Astrocyte (in vitro differentiated cells and primary cell): ENCODE data around the gene RNASE1. TPM values are rescaled to one million over a fixed set of nuclear protein-coding genes. Genes with fewer than 3 reads are reported as not detected.

Experiments
- DNase-seq: peaks from one replicate; pipeline ENCODE4 v3.0.0-alpha.2; 2010; ENCODE audit warnings: low read depth
- FAIRE-seq: peaks from 2 replicates; lab custom pipeline; 2011; peaks lifted over from hg19 to GRCh38; lab: Jason Lieb, UNC
- H2AFZ ChIP-seq: 2 replicates; pipeline ENCODE4 v1.6.0; 2012; ENCODE audit warnings: low read depth, low read length, inconsistent platforms
- H3K27ac ChIP-seq: 2 replicates; pipeline ENCODE4 v1.5.1; 2011; ENCODE audit warnings: low read depth, low read length, inconsistent platforms
- H3K27me3 ChIP-seq: 2 replicates; pipeline ENCODE4 v1.6.0; 2011; ENCODE audit warnings: low read length, inconsistent platforms; ENCODE audit not compliant: insufficient read depth
- H3K36me3 ChIP-seq: 2 replicates; pipeline ENCODE4 v1.5.1; 2011; ENCODE audit warnings: low read length, inconsistent platforms; ENCODE audit not compliant: insufficient read depth
- H3K4me1 ChIP-seq: 2 replicates; pipeline ENCODE4 v1.5.1; 2011; ENCODE audit warnings: low read length, inconsistent platforms; ENCODE audit not compliant: insufficient read depth
- H3K4me2 ChIP-seq: 2 replicates; pipeline ENCODE4 v1.6.0; 2012; ENCODE audit warnings: low read length, inconsistent platforms
- H3K4me3 ChIP-seq: 2 replicates; pipeline ENCODE4 v1.5.1; 2011; ENCODE audit warnings: low read depth, mild to moderate bottlenecking, low read length, inconsistent platforms; ENCODE audit not compliant: insufficient read depth
- H3K79me2 ChIP-seq: 2 replicates; pipeline ENCODE4 v1.6.0; 2012; ENCODE audit warnings: mild to moderate bottlenecking, low read length, inconsistent platforms; ENCODE audit not compliant: insufficient read depth
- H3K9ac ChIP-seq: 2 replicates; pipeline ENCODE4 v1.6.0; 2012; ENCODE audit warnings: mild to moderate bottlenecking, low read length, inconsistent platforms
- H3K9me3 ChIP-seq: 2 replicates; pipeline ENCODE4 v1.5.1; 2012; ENCODE audit warnings: low read depth, mild to moderate bottlenecking, low read length, inconsistent platforms; ENCODE audit not compliant: insufficient read depth
- H4K20me1 ChIP-seq: 2 replicates; pipeline ENCODE4 v1.6.0; 2012; ENCODE audit warnings: low read length, inconsistent platforms; ENCODE audit not compliant: insufficient read depth
- H3K27ac Mint-ChIP-seq: one replicate; pipeline ENCODE4 v1.8.0; 2021; ENCODE audit warnings: mild to moderate bottlenecking, mixed read lengths; ENCODE audit not compliant: unreplicated experiment
- H3K27me3 Mint-ChIP-seq: one replicate; pipeline ENCODE4 v1.8.0; 2021; ENCODE audit warnings: low read depth, mixed read lengths; ENCODE audit not compliant: unreplicated experiment
- H3K36me3 Mint-ChIP-seq: one replicate; pipeline ENCODE4 v1.8.0; 2021; ENCODE audit warnings: low read depth, mixed read lengths; ENCODE audit not compliant: unreplicated experiment
- H3K4me1 Mint-ChIP-seq: one replicate; pipeline ENCODE4 v1.8.0; 2021; ENCODE audit warnings: low read depth, mixed read lengths; ENCODE audit not compliant: unreplicated experiment
- H3K4me3 Mint-ChIP-seq: one replicate; pipeline ENCODE4 v1.8.0; 2021; ENCODE audit warnings: mild to moderate bottlenecking, moderate library complexity, mixed read lengths; ENCODE audit not compliant: unreplicated experiment
- H3K9me3 Mint-ChIP-seq: one replicate; pipeline ENCODE4 v1.8.0; 2021; ENCODE audit warnings: mild to moderate bottlenecking, mixed read lengths; ENCODE audit not compliant: unreplicated experiment
- CTCF ChIP-seq: IDR thresholded peaks from 2 replicates; pipeline ENCODE4 v1.5.1; 2011; ENCODE audit warnings: low read depth, mild to moderate bottlenecking, inconsistent platforms, low read length, moderate library complexity; ENCODE audit not compliant: insufficient read depth
- EZH2 ChIP-seq: IDR thresholded peaks from 2 replicates; pipeline ENCODE4 v1.6.1; 2012; ENCODE audit warnings: mild to moderate bottlenecking, low read length, inconsistent platforms; ENCODE audit not compliant: insufficient read depth
- total RNA-seq: library from RNA; stranded (reverse); gene quantifications from 2 replicates; pipeline ENCODE4 v1.2.1, GENCODE V29; 2021

RNASE1 gene
- total RNA-seq, 1 donor from 2014 or later, result 4.7 TPM

GRCh38 chr14:20799892-20800544 is 2.6 kb downstream of the RNASE1 start:
- no peak for DNase-seq
- no peak for TF ChIP-seq EZH2
- TF ChIP-seq CTCF, result no peak

DNA sequence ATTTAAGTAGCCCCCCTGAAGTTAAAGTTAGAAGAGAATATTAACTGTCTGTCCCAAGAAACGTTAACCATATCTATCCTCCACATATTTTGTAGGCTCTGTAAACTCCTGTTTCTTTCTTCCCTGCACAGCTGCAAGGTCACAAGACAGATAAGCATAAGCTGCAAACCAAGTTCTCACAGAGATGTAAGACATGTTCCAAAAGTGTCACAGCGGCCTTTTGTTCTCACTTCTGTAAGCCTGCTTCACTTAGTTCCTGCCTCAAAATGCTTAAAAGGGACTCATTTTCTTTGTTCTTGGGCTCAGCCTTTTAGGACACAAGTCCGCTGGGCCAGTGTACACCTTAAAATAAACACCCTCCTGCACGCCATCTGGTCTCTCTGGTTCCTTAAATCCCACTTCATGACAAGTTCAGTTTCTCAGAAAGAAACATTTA is 3.2 kb downstream of the RNASE1 start:
- no peaks in the 10 kb centered on the region for H3K27me3 Mint-ChIP-seq
- DNase-seq (no peak), FAIRE-seq (no peak)
- no peaks in the 10 kb centered on the region for H3K36me3 Mint-ChIP-seq
- H3K79me2 ChIP-seq, result no peaks in the 10 kb centered on the region
- no peaks in the 10 kb centered on the region for H3K36me3 ChIP-seq
- no peaks in the 10 kb centered on the region for H3K9me3 Mint-ChIP-seq
- no peak overlapping the region for H2AFZ ChIP-seq
- no peaks in the 10 kb centered on the region for H3K4me1 ChIP-seq
- no peak overlapping the region for H3K4me2 ChIP-seq
- TF ChIP-seq CTCF (no peak), EZH2 (no peak)
- no peaks in the 10 kb centered on the region for H3K27me3 ChIP-seq
- H3K9ac ChIP-seq, result no peak overlapping the region
- H3K4me3 Mint-ChIP-seq, result peak overlapping the region; percentile 74
- peak overlapping the region; percentile 93 for H3K27ac Mint-ChIP-seq
- peaks cover 29% of the 10 kb centered on the region for H3K4me1 Mint-ChIP-seq
- no peaks in the 10 kb centered on the region for H4K20me1 ChIP-seq
- H3K27ac ChIP-seq, result no peak overlapping the region
- H3K4me3 ChIP-seq, result no peak overlapping the region
- no peaks in the 10 kb centered on the region for H3K9me3 ChIP-seq

More at GRCh38 chr14:20799892-20800544, 2.6 kb downstream of the RNASE1 start:
- no peaks in the 10 kb centered on the region for H3K79me2 ChIP-seq
- no peak overlapping the region for H3K27ac ChIP-seq
- Mint-ChIP-seq H3K9me3 (no peaks in the 10 kb centered on the region), H3K36me3 (no peaks in the 10 kb centered on the region), H3K4me3 (peak overlapping the region; percentile 74), H3K4me1 (peaks cover 29% of the 10 kb centered on the region), H3K27me3 (no peaks in the 10 kb centered on the region), H3K27ac (peak overlapping the region; percentile 93)
- H4K20me1 ChIP-seq, result no peaks in the 10 kb centered on the region
- FAIRE-seq, result no peak
- no peaks in the 10 kb centered on the region for H3K4me1 ChIP-seq
- H3K4me2 ChIP-seq, result no peak overlapping the region
- no peak overlapping the region for H2AFZ ChIP-seq
- no peaks in the 10 kb centered on the region for H3K9me3 ChIP-seq
- no peaks in the 10 kb centered on the region for H3K36me3 ChIP-seq
- H3K4me3 ChIP-seq, result no peak overlapping the region
- no peaks in the 10 kb centered on the region for H3K27me3 ChIP-seq
- no peak overlapping the region for H3K9ac ChIP-seq

GRCh38 chr14:20798932-20799331 is 3.7 kb downstream of the RNASE1 start:
- H3K36me3 Mint-ChIP-seq, result no peaks in the 10 kb centered on the region
- Histone ChIP-seq H2AFZ (no peak overlapping the region), H3K4me2 (no peak overlapping the region), H3K36me3 (no peaks in the 10 kb centered on the region), H4K20me1 (no peaks in the 10 kb centered on the region), H3K27ac (no peak overlapping the region), H3K27me3 (no peaks in the 10 kb centered on the region), H3K4me1 (no peaks in the 10 kb centered on the region), H3K9me3 (no peaks in the 10 kb centered on the region), H3K4me3 (no peak overlapping the region), H3K9ac (no peak overlapping the region), H3K79me2 (no peaks in the 10 kb centered on the region)
- TF ChIP-seq EZH2 (no peak), CTCF (no peak)
- H3K27me3 Mint-ChIP-seq, result no peaks in the 10 kb centered on the region
- H3K4me1 Mint-ChIP-seq, result peaks cover 29% of the 10 kb centered on the region
- no peak for DNase-seq
- H3K9me3 Mint-ChIP-seq, result no peaks in the 10 kb centered on the region
- H3K27ac Mint-ChIP-seq, result peak overlapping the region; percentile 93
- H3K4me3 Mint-ChIP-seq, result no peak overlapping the region
- no peak for FAIRE-seq
